EH (cell line): ENCODE data around the gene HMGB2.

Source experiments
- DNase-seq: peaks from one replicate; pipeline ENCODE4 v3.0.0-alpha.2; 2015; ENCODE audit warnings: low read depth

Gene HMGB2

DNA sequence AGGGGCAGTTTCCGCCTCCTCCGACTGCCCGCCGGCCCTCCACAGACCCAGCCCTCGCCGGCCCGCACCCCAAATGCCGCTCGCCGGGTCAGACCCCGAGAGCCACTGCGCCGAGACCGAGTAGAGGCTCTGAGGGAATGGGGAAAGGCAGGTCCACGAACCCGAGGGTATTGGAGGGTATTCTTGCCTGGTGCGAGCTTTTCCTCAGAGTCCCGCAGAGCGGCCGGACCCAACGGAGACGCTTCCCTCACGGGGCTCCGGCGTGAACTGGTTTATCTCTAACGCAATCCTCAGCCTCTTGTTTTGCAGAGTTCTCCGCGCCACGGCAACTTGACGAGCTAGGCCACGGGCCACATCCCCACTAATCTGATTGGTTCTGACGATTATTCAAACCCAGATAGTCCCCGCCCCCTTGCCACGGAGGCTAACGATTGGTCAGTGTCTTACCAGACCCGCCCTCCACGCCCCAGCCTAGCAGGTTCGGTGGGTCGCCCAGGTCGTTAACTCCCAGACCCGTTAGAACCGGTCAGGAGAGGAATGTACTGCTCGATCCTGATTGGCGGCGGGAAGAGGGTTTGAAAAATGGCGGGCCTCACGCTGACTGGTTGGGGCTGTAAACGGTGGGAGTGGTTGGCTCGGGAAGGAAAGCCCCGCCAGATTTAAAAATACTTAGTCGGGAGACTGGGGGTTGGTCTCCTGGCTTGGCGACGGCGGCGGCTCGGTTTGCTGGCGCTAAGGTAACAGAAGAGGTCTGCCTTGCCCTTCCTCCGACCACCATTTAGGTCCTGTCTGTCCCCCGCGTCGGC is at the start of gene HMGB2:
Gene HMGB2, minus strand, starts transcription at position 274 of the 806 bp plus-strand sequence. CDS start 709 bp downstream, outside the sequence.
- peak; percentile 100 for DNase-seq

DNA sequence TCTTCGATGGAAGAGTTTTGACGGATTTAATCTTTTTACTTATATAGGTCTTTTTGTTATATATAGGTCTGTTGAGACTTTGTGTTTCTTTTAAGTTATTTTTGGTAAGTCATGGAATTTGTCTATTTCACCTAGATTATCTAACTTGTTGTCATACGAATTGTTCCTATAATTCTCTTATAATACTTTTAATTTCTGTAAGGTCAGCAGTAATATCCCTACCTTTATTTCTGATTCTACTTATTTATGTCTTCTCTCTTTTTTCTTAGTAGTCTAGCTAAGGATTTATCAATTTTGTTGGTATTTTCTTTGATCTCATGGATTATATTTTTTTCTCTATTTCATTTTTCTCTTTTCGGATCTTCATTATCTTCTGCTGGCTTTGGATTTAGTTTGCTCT is 48.2 kb upstream of the HMGB2 start:
- no peak for DNase-seq

DNA sequence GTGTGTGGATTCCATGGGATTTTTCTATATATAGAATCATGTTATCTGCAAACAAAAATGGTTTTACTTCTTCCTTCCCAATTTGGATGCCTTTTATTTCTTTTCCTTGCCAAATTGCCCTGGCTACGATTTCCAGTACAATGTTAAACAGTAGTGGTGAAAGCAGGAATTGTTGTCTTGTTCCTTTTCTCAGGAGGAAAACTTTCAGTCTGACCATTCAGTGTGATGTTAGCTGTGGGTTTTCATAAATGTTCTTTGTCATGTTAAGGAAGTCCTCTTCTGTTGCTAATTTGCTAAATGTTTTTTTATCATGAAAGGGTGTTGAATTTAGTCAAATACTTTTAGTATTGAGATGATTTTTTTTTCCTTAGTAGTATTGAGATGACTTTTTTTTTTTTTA is 47.5 kb upstream of the HMGB2 start:
- DNase-seq, result no peak

DNA sequence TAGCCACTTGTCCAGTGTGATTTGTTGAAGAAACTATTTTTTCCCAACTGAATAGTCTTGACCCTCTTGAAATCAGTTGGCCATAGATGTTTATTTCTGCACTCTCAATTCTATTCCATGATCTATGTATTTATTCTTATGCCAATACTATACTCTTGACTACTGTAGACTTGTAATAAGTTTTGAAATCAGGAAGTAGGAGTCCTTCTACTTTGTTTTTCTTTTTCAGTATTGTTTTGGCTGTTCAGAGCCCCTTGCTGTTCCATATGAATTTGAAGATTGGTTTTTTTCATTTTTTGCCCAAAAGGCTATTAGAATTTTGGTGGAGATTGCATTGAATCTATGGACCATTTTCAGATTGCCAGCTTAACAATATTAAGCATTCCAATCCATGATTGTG is 46.8 kb upstream of the HMGB2 start:
- no peak for DNase-seq

DNA sequence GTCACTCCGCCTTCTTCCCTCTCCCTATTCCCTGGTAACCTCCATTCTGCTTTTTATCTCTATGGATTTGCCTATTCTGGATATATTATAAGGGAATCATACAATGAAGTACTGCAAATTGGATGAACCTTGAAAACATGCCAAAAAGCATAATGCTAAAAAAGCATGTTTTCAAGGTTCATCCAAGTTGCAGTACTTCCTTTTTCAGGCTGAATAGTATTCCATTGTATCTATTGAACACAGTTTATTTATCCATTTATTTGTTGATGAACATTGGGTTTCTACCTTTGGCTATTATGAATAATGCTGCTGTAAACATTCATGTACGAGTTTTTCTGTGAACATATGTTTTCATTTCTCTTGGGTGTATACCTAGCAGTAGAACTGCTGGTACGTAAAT is 45.8 kb upstream of the HMGB2 start:
- DNase-seq, result no peak

DNA sequence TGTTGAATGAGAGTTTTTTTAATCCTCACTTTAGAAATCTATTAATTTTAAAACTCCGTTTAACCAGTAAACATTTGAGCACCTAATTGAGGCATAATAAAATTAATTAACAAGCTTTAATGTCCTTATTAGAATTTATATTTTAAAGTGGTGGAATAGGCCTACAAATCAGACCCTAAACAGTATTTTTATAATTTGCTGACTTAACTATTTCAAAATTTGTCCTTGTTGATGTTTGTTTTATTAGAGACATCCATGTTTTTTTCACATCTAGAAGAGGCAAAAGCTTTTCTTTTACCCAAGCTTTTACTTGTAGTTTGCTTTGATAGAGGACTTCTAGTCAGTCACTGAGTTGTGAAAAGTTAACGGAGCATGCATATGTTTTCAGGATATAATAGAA is 40.4 kb upstream of the HMGB2 start:
- no peak for DNase-seq

DNA sequence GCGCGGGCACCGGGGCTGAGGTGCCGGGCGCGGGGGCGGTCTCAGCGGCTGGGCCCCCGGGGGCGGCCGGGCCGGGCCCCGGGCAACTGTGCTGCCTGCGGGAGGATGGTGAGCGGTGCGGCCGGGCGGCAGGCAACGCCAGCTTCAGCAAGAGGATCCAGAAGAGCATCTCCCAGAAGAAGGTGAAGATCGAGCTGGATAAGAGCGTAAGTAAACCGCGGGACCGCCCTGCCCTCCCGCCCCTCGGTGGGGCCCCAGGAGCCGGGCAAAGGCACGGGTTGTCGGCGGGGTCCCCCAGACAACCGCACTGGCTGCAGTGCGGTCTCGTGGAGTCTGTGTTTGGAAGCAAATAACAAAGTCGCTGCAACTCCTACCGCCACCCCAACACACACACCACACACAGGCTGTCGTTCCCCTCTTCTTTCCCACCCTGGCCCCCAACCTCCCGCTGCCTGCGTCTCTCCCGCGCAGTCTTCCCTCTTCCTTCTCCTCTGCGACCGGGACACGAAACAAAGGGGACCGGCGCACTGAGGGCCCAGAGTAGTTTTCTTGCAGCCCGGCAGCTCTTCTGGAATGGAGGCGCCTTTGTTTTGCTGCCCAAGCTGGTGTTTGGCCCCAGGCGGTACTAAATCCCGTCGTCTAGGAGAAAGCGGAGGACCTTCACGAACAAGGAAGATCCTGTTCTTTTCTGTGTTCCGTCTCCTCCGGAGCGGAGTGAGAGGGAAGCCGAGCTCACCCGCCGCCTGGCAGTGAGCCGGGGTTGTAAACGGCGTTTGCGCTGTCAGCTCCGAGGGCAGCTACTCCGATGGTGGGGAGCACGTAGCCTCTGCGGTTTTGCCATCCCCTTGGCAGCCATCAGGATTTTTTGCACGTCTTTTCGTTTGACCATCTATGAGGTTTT is 37.4 kb upstream of the HMGB2 start:
- DNase-seq, result peak; percentile 81

DNA sequence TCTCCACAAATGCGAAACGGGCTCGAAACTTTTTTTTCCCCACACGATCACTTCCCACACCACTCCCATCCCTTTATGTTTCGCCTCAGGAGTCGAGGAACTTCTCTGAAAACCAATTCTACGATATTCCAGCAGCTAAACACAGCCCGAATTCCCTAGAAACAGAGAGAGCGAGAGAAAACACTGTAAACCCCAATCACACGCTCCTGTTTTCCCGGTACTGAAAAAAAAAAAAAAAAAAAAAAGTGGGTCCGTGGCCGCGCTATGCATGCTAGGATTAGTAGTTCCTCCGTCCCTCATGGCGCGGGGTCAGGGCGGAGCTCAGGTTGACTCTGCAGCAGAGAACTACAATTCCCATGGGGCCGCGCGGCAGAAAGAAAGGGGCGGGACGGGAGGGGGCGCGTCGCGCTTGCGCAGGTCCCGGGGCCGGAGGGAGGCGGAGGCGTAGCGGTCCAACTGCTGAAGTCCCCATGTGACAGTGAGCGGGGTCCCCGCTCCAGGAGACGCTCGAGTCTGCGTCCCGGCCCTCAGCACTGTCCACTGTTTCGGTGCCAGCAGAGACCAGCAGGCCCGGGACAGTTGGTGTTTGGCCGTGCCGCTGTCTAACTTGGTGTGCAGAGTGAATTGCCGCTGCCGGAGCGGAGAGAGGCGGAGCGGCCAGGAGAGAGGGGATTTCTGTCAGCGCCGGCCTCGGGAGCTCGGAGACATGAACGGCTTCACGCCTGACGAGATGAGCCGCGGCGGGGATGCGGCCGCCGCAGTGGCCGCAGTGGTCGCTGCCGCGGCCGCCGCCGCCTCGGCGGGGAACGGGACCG is 36.5 kb upstream of the HMGB2 start, which contains the start of gene SAP30:
Gene SAP30, plus strand, starts transcription at position 478 of the 815 bp plus-strand sequence. Its CDS starts 229 bp downstream, at position 707.
- peak; percentile 99 for DNase-seq

DNA sequence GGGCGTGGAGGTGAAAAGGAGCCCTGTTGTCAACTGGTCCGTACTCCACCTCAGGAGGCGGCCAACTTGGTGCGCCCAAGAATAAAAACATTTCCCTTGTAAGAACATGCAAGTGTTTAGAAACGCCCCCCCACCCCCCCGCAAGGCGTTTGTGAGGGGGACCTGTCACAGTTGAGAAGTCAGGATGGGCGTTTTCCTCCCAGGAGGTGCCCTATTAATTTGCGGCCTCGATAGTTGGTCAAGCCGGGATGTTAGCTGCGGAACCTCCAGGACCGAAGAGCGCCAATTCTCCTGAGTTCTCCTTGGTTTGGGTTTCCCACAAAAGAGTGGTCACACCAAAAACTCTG is 35.9 kb upstream of the HMGB2 start:
- no peak for DNase-seq

DNA sequence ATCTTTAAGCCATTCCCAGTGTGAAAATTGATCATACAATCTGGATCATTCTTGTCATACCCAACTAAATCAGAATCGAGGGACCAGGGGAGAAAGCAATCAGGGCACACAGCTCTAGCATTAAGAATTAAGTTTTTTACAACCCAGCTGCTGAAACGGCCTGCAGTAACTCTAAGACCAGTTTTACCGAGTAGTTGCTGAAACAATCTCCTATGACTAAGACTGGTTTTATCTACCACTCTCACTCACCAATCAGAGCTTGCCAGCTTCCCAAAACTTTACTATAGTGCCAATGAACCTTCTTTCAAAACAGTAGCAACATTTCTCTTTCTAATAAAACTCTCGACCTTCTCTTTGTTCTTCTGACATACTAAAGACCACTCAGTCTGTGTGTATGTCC is 33.8 kb upstream of the HMGB2 start:
- DNase-seq, result peak; percentile 35

DNA sequence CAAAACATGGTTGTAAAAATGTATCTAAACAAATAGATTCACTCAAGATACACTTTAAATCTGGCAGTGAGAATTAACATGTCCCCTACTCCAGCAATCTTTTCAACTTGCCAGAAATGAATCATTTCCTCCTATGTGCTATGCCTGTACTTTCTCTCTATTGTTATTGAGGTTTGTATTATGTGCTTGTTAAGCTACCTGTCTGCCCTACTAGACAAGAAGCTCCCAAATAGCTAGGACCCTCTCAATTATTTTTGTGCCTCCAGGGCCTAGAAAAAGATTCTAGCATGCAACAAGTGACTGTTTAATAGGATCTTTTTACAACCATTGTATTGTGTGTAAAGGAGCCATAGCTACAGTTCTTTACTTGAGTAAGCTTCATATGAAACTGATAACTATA is 33.1 kb upstream of the HMGB2 start:
- peak; percentile 7 for DNase-seq

DNA sequence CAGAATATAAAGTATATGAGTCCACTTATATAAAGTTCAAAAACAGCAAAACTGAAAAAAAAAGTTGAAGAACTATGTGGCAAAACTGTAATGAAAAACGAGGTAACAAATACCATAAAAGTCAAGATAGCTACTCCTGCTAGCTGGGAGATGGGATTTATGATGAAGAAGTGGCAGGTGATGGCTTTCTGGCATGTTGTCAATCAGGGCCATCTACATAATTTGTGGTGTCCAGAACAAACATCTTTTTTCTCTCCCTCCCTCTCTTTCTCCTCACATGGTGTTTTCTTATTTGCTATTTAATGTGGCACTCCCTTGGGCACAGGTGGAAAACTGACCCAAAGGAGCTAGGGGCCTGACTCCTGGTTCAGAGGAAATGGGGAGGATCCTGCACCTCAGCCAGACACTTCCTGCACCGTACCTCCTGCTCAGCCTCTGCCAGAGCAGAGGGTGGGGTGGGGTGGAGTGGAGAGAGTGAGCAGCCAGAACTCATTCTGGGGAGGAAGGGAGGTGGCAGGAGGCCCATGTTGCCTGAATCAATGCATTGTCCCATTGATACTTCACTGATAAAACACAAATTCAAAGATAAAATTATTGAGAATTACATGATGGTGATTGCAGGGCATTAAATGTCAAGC is 31.3 kb upstream of the HMGB2 start:
- DNase-seq, result no peak

DNA sequence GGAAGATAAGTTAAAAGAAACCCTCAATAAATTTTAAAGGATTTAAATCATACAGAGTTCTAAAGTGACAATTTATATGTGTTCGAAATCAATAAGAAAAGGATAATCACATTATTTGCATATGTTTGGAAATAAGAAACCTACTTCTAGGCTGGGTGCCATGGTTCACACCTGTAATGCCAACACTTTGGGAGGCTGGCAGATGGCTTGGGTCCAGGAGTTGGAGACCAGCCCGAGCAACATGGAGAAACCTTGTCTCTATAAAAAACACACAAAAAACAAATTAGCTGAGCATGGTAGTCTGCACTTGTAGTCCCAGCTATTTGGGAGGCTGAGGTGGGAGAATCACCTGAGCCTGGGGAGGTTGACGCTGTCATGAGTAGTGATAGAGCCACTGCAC is 28.5 kb upstream of the HMGB2 start:
- DNase-seq, result no peak

DNA sequence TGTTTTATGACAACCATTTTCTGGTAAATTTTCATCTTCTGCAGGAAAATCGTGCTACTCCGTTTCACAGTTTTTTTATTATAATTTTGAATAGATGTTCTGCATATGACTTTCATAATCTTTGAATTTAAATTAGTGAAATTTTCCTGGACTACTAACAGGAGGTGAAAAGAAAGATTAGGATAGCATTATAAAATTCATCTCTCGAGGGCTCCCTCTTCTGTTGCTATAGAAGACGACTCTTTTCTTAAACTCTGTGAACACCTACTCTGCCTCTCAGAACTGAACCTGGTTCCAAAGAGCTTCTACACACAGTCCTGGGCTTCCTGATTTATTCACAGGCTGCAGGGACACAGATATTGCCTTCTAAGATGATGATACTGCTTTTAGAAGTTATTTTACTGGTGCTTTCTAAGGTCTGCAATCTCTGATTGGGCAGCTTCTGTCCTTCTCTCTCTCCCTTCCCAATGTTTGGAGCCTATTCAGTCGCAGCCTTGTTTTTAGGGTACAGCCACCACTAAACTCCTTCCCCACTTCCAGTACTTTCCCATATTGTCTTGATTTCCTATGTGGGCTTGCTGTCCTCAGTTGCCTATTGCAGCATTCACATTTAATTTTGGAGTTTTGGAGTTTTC is 26.5 kb upstream of the HMGB2 start:
- DNase-seq, result peak; percentile 48

DNA sequence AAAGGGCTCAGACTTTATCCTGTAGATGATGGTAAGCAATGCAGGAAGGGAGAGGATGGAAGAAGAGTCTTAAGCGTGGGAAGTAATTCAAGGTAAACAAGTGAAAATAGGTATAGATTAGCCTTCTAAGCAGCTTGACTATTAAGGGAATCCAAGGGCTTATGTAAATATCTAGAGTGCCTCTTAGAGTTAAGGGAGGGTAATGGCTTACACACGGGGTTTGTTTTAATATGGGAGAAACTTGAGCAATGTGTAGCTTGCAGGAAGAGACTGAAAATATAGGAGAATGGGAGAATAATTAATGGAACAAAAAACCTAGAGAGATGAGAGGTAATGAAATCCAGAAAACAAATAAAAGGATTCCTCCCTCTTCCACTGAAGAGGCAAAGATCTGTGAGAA is 23.8 kb upstream of the HMGB2 start:
- DNase-seq, result no peak

DNA sequence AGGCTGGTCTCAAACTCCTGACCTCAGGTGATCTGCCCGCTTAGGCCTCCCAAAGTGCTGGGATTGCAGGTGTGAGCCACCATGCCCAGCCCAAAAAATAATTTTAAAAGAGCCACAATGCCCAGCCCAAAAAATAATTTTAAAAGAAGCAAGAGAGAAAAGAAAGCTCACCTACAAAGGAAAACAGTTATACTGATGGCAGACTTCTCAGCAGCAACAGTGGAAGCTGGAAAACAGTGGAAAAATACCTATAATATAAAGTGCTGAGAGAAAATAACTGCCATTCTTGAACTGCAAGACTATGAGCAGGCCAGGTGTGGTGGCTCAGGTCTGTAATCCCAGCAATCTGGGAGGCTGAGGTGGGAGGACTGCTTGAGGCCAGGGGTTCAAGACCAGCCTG is 13.3 kb upstream of the HMGB2 start:
- DNase-seq, result no peak

DNA sequence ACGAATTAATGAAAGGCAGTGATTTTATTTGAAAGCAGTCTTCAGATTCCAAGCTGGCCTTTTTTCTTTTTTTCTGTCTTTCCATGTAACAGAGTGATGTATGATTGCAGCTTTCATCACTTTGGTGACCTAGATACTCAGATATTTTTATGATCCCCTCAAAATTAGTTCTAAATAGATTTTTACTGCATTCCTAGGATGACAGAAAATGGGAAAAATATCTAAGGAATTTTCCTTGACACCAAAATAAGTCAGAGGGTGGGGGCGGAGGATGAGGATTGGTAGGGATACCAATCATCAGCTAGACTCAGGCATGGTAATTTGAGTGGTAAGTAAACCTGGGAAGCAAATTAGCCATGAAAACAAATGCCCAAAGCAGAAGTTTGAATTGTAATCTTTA is 11.9 kb upstream of the HMGB2 start:
- DNase-seq, result peak; percentile 89

DNA sequence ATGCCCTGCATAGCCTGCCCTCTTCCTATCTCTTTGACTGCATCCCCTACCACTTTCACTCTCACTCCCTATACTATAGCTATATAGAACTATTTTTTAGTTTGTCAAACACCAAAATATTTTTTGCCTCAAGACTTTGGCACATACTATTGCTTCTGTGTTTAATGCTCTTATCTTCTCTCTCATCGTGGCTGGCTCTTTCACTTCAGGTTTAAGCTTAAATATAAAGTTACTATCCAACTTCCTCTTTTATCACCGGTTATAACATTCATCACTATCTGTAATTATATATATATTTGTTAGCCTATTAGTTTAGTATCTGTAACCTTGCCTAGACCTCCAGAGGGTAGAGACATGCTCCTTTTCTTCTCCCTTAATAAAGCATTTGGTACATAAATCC is 11.5 kb upstream of the HMGB2 start:
- no peak for DNase-seq

DNA sequence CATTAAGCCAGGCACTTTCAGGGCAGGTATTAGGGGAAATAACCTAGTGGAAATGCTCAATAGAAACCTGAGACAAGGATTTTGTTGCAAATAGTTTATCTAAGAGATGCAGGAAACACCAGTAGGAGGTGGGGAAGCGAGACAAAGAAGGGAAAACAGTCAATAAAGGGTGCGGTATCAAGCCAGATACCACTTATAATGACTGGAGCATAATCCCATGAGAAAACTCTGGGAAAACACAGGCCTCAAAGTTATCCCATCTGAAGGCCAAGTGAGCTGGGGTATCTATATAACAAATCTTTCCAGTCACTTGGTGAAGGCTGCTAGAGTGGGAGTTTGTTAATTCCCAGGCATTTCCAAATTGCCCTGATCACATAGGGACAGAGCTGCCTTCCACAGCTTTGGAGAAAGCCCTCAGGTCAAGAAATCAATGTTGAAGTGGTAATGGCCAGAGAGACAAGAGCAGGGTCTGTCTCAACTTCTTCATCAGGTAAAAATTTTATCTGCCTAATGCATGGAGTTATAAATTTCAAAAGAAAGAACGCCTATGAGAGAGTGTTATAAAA is 9.8 kb upstream of the HMGB2 start:
- DNase-seq, result no peak

DNA sequence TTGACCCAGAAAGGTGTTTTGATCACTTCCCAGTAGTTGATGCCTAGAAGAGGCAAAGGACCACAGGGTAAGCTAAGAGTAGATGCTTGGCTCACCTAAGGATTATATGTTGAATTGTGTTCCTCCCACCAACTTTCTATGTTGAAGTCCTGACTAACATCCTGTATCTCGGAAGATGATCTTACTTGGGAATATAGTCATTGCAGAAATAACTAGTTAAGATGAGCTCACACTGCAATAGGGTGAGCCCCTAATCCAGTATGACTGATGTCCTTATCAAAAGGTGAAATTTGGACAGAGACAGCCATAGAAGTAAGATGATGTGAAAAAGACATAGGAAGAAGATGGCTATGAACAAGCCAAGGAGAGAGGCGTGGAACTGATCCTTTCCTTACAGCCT is 3.3 kb upstream of the HMGB2 start:
- peak; percentile 19 for DNase-seq
